Tibial nerve (tissue), 4 donors: Measurements from ENCODE around the gene SIDT1. TPM values are rescaled to one million over a fixed set of nuclear protein-coding genes. Genes with fewer than 3 reads are reported as not detected.

Experiments
- DNase-seq, 2 donors: peaks; one replicate each; pipeline ENCODE4 v3.0.0-alpha.2; 2019; ENCODE audit warnings: low spot score in 2 of 2
- H3K27ac ChIP-seq, 4 donors: fragments of 200-600 bp; sonication (generic) in 3 of 4; one replicate each; pipeline ENCODE4 v1.5.1; 2017 to 2019; ENCODE audit warnings: mild to moderate bottlenecking in 1 of 4
- H3K27me3 ChIP-seq, 2 donors: fragments of 200-600 bp; sonication (generic) in 1 of 2; one replicate each; pipeline versions ENCODE4 v1.5.1 to v1.6.0; 2017 to 2019
- H3K36me3 ChIP-seq, 3 donors: fragments of 200-600 bp; sonication (generic); one replicate each; pipeline ENCODE4 v1.5.1; 2018 to 2019
- H3K4me1 ChIP-seq, 4 donors: fragments of 200-600 bp; sonication (generic) in 3 of 4; one replicate each; pipeline ENCODE4 v1.5.1; 2017 to 2019
- H3K4me3 ChIP-seq, 4 donors: fragments of 200-600 bp; sonication (generic) in 3 of 4; one replicate each; pipeline ENCODE4 v1.5.1; 2017 to 2019; ENCODE audit warnings: mild to moderate bottlenecking in 1 of 4, moderate library complexity in 1 of 4
- H3K9me3 ChIP-seq, 4 donors: fragments of 200-600 bp; sonication (generic) in 3 of 4; one replicate each; pipeline ENCODE4 v1.5.1; 2017 to 2019
- CTCF ChIP-seq, 5 experiments: fragments of 200-600 bp in 3 of 5; fragments of 450-650 bp in 2 of 5; sonication (generic) in 3 of 5; IDR thresholded peaks; one replicate each; pipeline ENCODE4 v1.5.1; 2016 to 2019; ENCODE audit warnings: antibody characterized with exemption in 5 of 5, mild to moderate bottlenecking in 3 of 5, moderate library complexity in 2 of 5
- EP300 ChIP-seq, 2 donors: sonication (generic); formaldehyde crosslinking; IDR thresholded peaks; one replicate each; pipeline ENCODE4 v1.6.1; 2017; ENCODE audit warnings: antibody characterized with exemption in 2 of 2, mild to moderate bottlenecking in 1 of 2
- POLR2A ChIP-seq, 2 donors: fragments of 450-650 bp; IDR thresholded peaks; one replicate each; pipeline ENCODE4 v1.6.1; 2017; ENCODE audit warnings: antibody characterized with exemption in 2 of 2, mild to moderate bottlenecking in 2 of 2, moderate library complexity in 2 of 2
- WGBS, 2 donors: methylation state at CpG; one replicate each; pipeline ENCODE4 v1.1.5; 2018; 5-methylcytosine and 5-hydroxymethylcytosine counted together
- total RNA-seq, 4 donors: library from RNA; depleted of rRNA; stranded (reverse); fragments of >200 nt; gene quantifications; one replicate each; pipeline ENCODE4 v1.1.0, GENCODE V29; 2016

The SIDT1 gene
- total RNA-seq, 4 donors from 2014 or later, result 2.7 to 6.8 (median 4.8) TPM

- H3K4me1 ChIP-seq, result no peaks in the 10 kb centered on the region
- H3K4me3 ChIP-seq, result no peak overlapping the region
- H3K9me3 ChIP-seq, result no peaks in the 10 kb centered on the region
- no peaks in the 10 kb centered on the region for H3K27me3 ChIP-seq
- H3K36me3 ChIP-seq, result no peaks in the 10 kb centered on the region
- DNase-seq, result no peak
- no peak for TF ChIP-seq POLR2A (IDR thresholded peaks at IDR 0.05)
- no peak for TF ChIP-seq CTCF (IDR thresholded peaks at IDR 0.05)
- TF ChIP-seq EP300 (IDR thresholded peaks at IDR 0.05), result no peak
- H3K27ac ChIP-seq, result no peak overlapping the region
These were observed 87.7 kb downstream of the SIDT1 start for GRCh38 chr3:113620091-113620490.

- Histone ChIP-seq H3K4me3 (peak overlapping the region in 1 of 4 donors; percentile 28), H3K27ac (no peak overlapping the region), H3K9me3 (no peaks in the 10 kb centered on the region), H3K27me3 (no peaks in the 10 kb centered on the region), H3K36me3 (no peaks in the 10 kb centered on the region), H3K4me1 (peaks cover 0 to 5% (median 1%) of the 10 kb centered on the region in 4 donors)
- 40 to 44% methylated on average over 19 of the region's 19 CpGs for WGBS, 2 donors
- DNase-seq, result no peak
- TF ChIP-seq EP300 (IDR thresholded peaks at IDR 0.05), result no peak
- TF ChIP-seq CTCF (IDR thresholded peaks at IDR 0.05), result no peak
- TF ChIP-seq POLR2A (IDR thresholded peaks at IDR 0.05), result no peak
These were observed 91.0 kb downstream of the SIDT1 start for GRCh38 chr3:113623324-113623723.

DNA sequence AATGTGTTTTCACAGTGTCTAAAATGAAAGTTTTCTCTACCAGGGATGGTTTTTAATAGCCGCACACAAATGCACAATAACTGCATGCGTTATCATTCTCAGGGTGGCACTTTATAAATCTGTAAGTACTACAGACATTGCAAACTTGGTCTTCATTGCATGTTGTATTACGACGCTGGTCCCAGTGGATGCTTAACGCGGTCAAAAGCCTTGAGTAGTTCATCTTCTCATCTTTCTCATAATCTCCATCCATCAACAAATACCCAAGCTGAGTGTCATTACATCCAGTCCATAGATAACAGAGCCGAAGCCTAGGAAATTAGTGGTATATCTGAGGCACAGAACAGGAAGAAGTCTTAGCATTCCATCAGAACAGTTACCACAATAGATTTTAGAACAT, 91.5 kb downstream of the SIDT1 start:
- no peaks in the 10 kb centered on the region for H3K36me3 ChIP-seq
- TF ChIP-seq EP300 (IDR thresholded peaks at IDR 0.05) (no peak), POLR2A (IDR thresholded peaks at IDR 0.05) (no peak), CTCF (IDR thresholded peaks at IDR 0.05) (no peak)
- no peaks in the 10 kb centered on the region for H3K9me3 ChIP-seq
- H3K27me3 ChIP-seq, result no peaks in the 10 kb centered on the region
- WGBS, 2 donors, result 71 to 87% methylated on average over 7 of the region's 7 CpGs
- peaks cover 0 to 5% (median 1%) of the 10 kb centered on the region in 4 donors for H3K4me1 ChIP-seq
- peak overlapping the region in 1 of 4 donors; percentile 28 for H3K4me3 ChIP-seq
- DNase-seq, result no peak
- H3K27ac ChIP-seq, result no peak overlapping the region

GRCh38 chr3:113625834-113626233, 93.5 kb downstream of the SIDT1 start:
- Histone ChIP-seq H3K36me3 (no peaks in the 10 kb centered on the region), H3K27ac (peak overlapping the region in 2 of 4 donors; percentile 38 to 53), H3K27me3 (no peaks in the 10 kb centered on the region), H3K9me3 (no peaks in the 10 kb centered on the region), H3K4me1 (peaks cover 0 to 17% (median 1%) of the 10 kb centered on the region in 4 donors), H3K4me3 (peak overlapping the region in 2 of 4 donors; percentile 2 to 27)
- DNase-seq, result no peak
- TF ChIP-seq CTCF (IDR thresholded peaks at IDR 0.05), result no peak
- TF ChIP-seq POLR2A (IDR thresholded peaks at IDR 0.05), result no peak
- TF ChIP-seq EP300 (IDR thresholded peaks at IDR 0.05), result peak in 1 of 2 donors; percentile 24
- 56 to 58% methylated on average over 12 of the region's 12 CpGs for WGBS, 2 donors

GRCh38 chr3:113626503-113627371, 94.4 kb downstream of the SIDT1 start:
- Histone ChIP-seq H3K4me3 (peak overlapping the region in 2 of 4 donors; percentile 2 to 27), H3K36me3 (no peaks in the 10 kb centered on the region), H3K9me3 (no peaks in the 10 kb centered on the region), H3K27ac (peak overlapping the region in 1 of 4 donors; percentile 38), H3K4me1 (peaks cover 0 to 17% (median 1%) of the 10 kb centered on the region in 4 donors), H3K27me3 (no peaks in the 10 kb centered on the region)
- 20 to 22% methylated on average over 10 of the region's 10 CpGs for WGBS, 2 donors
- TF ChIP-seq CTCF (IDR thresholded peaks at IDR 0.05) (peak; percentile 65 to 72 (median 69)), EP300 (IDR thresholded peaks at IDR 0.05) (no peak), POLR2A (IDR thresholded peaks at IDR 0.05) (no peak)
- DNase-seq, result peak; percentile 35 to 61
